Ovary (tissue), 9 donors: ENCODE data around the gene ARHGAP44. TPM values are rescaled to one million over a fixed set of nuclear protein-coding genes. Genes with fewer than 3 reads are reported as not detected.

ENCODE experiments used
- DNase-seq, 5 donors: peaks; one replicate each; pipeline ENCODE4 v3.0.0-alpha.2; 2019 to 2020
- H3K27ac ChIP-seq, 2 donors: fragments of 200-600 bp; one replicate each; pipeline versions ENCODE4 v1.5.1 to v1.8.0; 2019 to 2022
- H3K27me3 ChIP-seq: fragments of 200-600 bp; one replicate; pipeline ENCODE4 v1.8.0; 2022
- H3K36me3 ChIP-seq: fragments of 200-600 bp; sonication (generic); one replicate; pipeline ENCODE4 v1.5.1; 2019
- H3K4me1 ChIP-seq: one replicate; pipeline ENCODE4 v1.8.1; 2013; ENCODE audit warnings: mild to moderate bottlenecking, moderate library complexity; ENCODE audit not compliant: insufficient read depth
- H3K4me3 ChIP-seq: fragments of 200-600 bp; sonication (generic); one replicate; pipeline ENCODE4 v1.5.1; 2017
- H3K9me3 ChIP-seq, 2 donors: fragments of 200-600 bp in 1 of 2; sonication (generic) in 1 of 2; one replicate each; pipeline versions ENCODE4 v1.5.1 to v1.8.1; 2013 to 2019; ENCODE audit warnings: mild to moderate bottlenecking in 1 of 2, moderate library complexity in 1 of 2
- EP300 ChIP-seq: sonication (generic); formaldehyde crosslinking; IDR thresholded peaks from one replicate; pipeline ENCODE4 v1.6.1; 2017; ENCODE audit warnings: antibody characterized with exemption
- POLR2A ChIP-seq: fragments of 450-650 bp; IDR thresholded peaks from one replicate; pipeline ENCODE4 v1.6.1; 2017; ENCODE audit warnings: antibody characterized with exemption, mild to moderate bottlenecking, moderate library complexity
- WGBS, 3 donors: extraction: QIAGEN DNeasy Blood & Tissue Kit in 1 of 3; methylation state at CpG; one replicate each; pipeline versions ENCODE4 v1.1.5 to v1.1.7; 2013 to 2017; 5-methylcytosine and 5-hydroxymethylcytosine counted together
- intact Hi-C, 4 donors: fragments of 100-400 bp; cut with DNase I; formaldehyde crosslinking; loops; one replicate each; pipeline versions ENCODE4 v1.11.0 to v1.15.1; 2022 to 2023
- polyA plus RNA-seq, 2 donors: library from polyadenylated mRNA; stranded (reverse); fragments of 200-250 nt in 1 of 2; fragments of 350-450 nt in 1 of 2; fragmentation: Illumina TruSeq in 1 of 2; extraction: RNeasy Lipid Tissue Mini Kit (QIAGEN cat#74804) in 1 of 2; gene quantifications; one replicate each; pipeline ENCODE4 v1.2.3, GENCODE V29; 2013 to 2014
- total RNA-seq, 7 donors: library from RNA; depleted of rRNA in 2 of 7; stranded (reverse); fragments of >200 nt in 2 of 7; fragmentation: NEBNext Ultra II Directional in 3 of 7; extraction: Animal tissue kit (Norgen Biotek cat#: 25700) in 3 of 7; gene quantifications; one replicate each; pipeline versions ENCODE4 v1.1.0 to v1.2.4, GENCODE V29; 2016 to 2023
- TF ChIP-seq, protein P1 (sequence below), 3 donors: fragments of 450-650 bp in 2 of 3; fragments of 200-600 bp in 1 of 3; IDR thresholded peaks; one replicate each; pipeline versions ENCODE4 v1.5.1 to v1.8.0; 2016 to 2022; ENCODE audit warnings: antibody characterized with exemption in 3 of 3, mild to moderate bottlenecking in 1 of 3
- donor health status: DM: no; HTN: no; CAD: no; lungs with moderate emphysema.
- donor health status: DM: no; HTN: no; CAD: no.
- donor health status: Bipolar disorder and iron deficiency.
- donor health status: DM: yes; HTN: yes; CAD: no.
- donor health status: DM: no; HTN: no; CAD: no.
- donor health status: DM: yes; HTN: yes; CAD: no.

Gene ARHGAP44
- total and polyA plus RNA-seq, 9 donors: 6.8 to 16.5 (median 9.9) TPM

DNA sequence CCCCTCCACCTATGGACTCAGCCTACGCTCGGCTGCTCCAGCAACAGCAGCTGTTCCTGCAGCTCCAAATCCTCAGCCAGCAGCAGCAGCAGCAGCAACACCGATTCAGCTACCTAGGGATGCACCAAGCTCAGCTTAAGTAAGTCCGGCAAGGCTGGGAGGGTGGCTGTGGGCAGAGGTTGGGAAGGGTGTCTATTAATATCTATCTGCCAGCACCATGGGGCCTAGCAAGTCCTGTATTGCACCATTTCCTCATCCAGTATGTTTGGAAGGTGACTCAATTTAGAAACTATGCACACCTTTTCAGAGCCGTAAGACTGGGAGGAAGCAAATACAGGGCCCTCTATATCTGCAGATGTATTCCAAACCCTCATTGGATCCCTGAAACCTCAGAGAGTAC lies 45.0 kb upstream of the ARHGAP44 start:
- no peak overlapping the region for H3K4me3 ChIP-seq
- no peaks in the 10 kb centered on the region for H3K27me3 ChIP-seq
- intact Hi-C loops: no loop called here
- no peaks in the 10 kb centered on the region for H3K9me3 ChIP-seq
- 88 to 89% (median 89%) methylated on average over 5 of the region's 5 CpGs for WGBS, 3 donors
- no peak for DNase-seq
- H3K27ac ChIP-seq: no peak overlapping the region
- TF ChIP-seq POLR2A (no peak), EP300 (no peak)
- TF ChIP-seq, protein P1, sequence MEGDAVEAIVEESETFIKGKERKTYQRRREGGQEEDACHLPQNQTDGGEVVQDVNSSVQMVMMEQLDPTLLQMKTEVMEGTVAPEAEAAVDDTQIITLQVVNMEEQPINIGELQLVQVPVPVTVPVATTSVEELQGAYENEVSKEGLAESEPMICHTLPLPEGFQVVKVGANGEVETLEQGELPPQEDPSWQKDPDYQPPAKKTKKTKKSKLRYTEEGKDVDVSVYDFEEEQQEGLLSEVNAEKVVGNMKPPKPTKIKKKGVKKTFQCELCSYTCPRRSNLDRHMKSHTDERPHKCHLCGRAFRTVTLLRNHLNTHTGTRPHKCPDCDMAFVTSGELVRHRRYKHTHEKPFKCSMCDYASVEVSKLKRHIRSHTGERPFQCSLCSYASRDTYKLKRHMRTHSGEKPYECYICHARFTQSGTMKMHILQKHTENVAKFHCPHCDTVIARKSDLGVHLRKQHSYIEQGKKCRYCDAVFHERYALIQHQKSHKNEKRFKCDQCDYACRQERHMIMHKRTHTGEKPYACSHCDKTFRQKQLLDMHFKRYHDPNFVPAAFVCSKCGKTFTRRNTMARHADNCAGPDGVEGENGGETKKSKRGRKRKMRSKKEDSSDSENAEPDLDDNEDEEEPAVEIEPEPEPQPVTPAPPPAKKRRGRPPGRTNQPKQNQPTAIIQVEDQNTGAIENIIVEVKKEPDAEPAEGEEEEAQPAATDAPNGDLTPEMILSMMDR (IDR thresholded peaks at IDR 0.05): no peak
- no peaks in the 10 kb centered on the region for H3K4me1 ChIP-seq
- H3K36me3 ChIP-seq: no peaks in the 10 kb centered on the region

DNA sequence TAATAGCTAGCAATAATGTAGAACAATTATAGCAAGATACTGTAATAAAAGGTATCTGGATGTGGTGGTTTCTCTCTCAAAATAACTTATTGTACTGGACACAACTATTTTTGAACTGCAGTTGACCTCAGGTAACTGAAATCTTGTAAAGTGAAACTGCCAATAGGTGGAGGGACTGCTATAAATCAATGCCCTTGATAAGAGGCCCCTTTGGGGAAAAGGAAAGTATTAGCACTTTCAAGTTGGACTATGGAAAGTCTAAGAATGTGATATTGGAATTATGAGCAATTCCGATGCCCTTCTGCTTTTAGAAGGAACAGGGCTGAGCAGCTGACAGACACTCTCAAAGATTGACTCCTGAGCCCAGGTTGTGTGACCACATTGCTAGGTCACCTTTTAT lies 44.5 kb upstream of the ARHGAP44 start:
- no peaks in the 10 kb centered on the region for H3K4me1 ChIP-seq
- TF ChIP-seq POLR2A (no peak), EP300 (no peak)
- TF ChIP-seq, protein P1 (IDR thresholded peaks at IDR 0.05): no peak
- intact Hi-C loops: no loop called here
- H3K27ac ChIP-seq: no peak overlapping the region
- no peak overlapping the region for H3K4me3 ChIP-seq
- H3K36me3 ChIP-seq: no peaks in the 10 kb centered on the region
- no peak for DNase-seq
- WGBS, 3 donors: 89 to 100% (median 97%) methylated on average over 1 of the region's 1 CpG
- no peaks in the 10 kb centered on the region for H3K27me3 ChIP-seq
- no peaks in the 10 kb centered on the region for H3K9me3 ChIP-seq

DNA sequence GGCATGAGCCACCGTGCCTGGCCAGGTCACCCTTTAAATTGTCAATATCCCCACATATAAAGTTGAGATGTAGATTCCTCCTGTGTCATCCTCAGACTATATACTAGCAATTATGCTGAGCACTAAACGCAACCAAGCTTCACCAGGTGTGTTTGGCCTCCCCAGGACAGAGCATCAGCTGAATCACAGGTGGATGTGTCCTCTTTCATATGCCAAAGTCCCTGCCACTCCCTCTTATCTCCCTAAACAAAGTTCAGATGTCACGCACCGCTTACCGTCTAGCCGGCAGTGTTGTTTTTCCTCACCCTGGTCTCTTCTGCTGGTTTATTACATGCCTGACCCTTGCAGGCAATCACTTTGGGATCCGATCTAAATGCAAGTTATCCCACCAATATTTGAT lies 43.8 kb upstream of the ARHGAP44 start:
- no peak for TF ChIP-seq POLR2A
- TF ChIP-seq, protein P1 (IDR thresholded peaks at IDR 0.05): no peak
- TF ChIP-seq EP300: no peak
- H3K9me3 ChIP-seq: no peaks in the 10 kb centered on the region
- intact Hi-C loops: no loop called here
- 88 to 89% (median 89%) methylated on average over 7 of the region's 7 CpGs for WGBS, 3 donors
- H3K27ac ChIP-seq: no peak overlapping the region
- no peaks in the 10 kb centered on the region for H3K4me1 ChIP-seq
- H3K4me3 ChIP-seq: no peak overlapping the region
- no peaks in the 10 kb centered on the region for H3K36me3 ChIP-seq
- no peaks in the 10 kb centered on the region for H3K27me3 ChIP-seq
- DNase-seq: no peak

DNA sequence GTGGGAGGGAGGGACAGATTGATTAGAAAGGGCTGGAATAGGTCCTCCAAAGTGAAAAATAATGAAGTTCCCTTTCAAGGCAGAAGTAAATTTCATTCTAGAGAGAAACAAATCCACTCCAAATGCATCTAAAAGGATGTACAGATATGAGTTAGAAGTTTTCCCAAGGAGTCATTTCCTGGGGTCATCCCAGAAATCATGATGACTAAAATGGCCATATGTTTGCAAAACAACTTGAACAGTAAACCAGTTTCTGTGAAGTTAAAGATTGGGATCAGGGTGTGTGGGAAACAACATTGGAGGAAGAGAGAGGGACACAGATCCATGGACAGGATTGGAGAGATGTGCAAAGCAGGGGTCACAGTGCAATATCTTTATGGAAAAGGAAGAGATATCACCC lies 32.5 kb upstream of the ARHGAP44 start:
- intact Hi-C loops: no loop called here
- TF ChIP-seq, protein P1 (IDR thresholded peaks at IDR 0.05): no peak
- TF ChIP-seq EP300: no peak
- TF ChIP-seq POLR2A: no peak
- H3K4me1 ChIP-seq: no peaks in the 10 kb centered on the region
- H3K9me3 ChIP-seq: no peaks in the 10 kb centered on the region
- no peak for DNase-seq
- no peaks in the 10 kb centered on the region for H3K36me3 ChIP-seq
- H3K4me3 ChIP-seq: no peak overlapping the region
- no peaks in the 10 kb centered on the region for H3K27me3 ChIP-seq
- no peak overlapping the region for H3K27ac ChIP-seq

DNA sequence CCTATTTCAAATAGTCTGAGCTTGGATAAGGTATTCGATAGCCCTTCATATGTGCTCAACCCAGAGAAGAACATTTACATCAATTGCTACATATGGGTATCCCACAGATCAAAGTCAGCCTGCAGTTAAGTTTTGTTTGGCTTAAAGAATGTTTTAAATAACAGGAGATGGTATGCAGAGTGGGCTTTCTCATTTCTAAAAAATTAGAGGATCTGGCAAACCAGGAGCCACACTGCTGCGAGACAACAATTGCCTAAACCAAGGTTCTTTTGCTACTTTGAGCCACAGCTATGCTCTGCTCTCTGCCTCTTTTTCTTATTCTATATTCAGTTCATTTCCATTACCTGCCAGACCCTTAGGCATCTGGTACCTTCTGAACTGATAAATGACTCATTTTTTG lies 30.2 kb upstream of the ARHGAP44 start:
- no peak for DNase-seq
- intact Hi-C loops: no loop called here
- no peak overlapping the region for H3K27ac ChIP-seq
- no peaks in the 10 kb centered on the region for H3K27me3 ChIP-seq
- no peaks in the 10 kb centered on the region for H3K4me1 ChIP-seq
- WGBS, 3 donors: 46 to 74% (median 71%) methylated on average over 2 of the region's 2 CpGs
- H3K4me3 ChIP-seq: no peak overlapping the region
- H3K9me3 ChIP-seq: no peaks in the 10 kb centered on the region
- TF ChIP-seq EP300 (no peak), POLR2A (no peak)
- TF ChIP-seq, protein P1 (IDR thresholded peaks at IDR 0.05): no peak
- H3K36me3 ChIP-seq: no peaks in the 10 kb centered on the region
